ENCODE measurements around the gene WDR7.

The WDR7 gene

GRCh38 chr18:56992777-56993176 is 341.6 kb downstream of the WDR7 start:
- no peak overlapping the region for H3K9ac ChIP-seq (ENCODE audit: low read length)
- no peaks in the 10 kb centered on the region for H3K9me3 ChIP-seq (ENCODE audit: control insufficient read depth, low read length)
- H3K36me3 ChIP-seq (ENCODE audit: control insufficient read depth, insufficient read depth, low read length), result no peaks in the 10 kb centered on the region
- H3K27me3 ChIP-seq (ENCODE audit: control insufficient read depth, insufficient read depth, low read length), result no peaks in the 10 kb centered on the region
- no peak overlapping the region for H3K4me3 ChIP-seq (ENCODE audit: low read length)
- no peaks in the 10 kb centered on the region for H3K4me1 ChIP-seq (ENCODE audit: control insufficient read depth, insufficient read depth, low read length)

- H3K4me1 ChIP-seq (ENCODE audit: control insufficient read depth, insufficient read depth, low read length), result no peaks in the 10 kb centered on the region
- no peaks in the 10 kb centered on the region for H3K9me3 ChIP-seq (ENCODE audit: control insufficient read depth, low read length)
- H3K36me3 ChIP-seq (ENCODE audit: control insufficient read depth, insufficient read depth, low read length), result no peaks in the 10 kb centered on the region
- H3K27me3 ChIP-seq (ENCODE audit: control insufficient read depth, insufficient read depth, low read length), result no peaks in the 10 kb centered on the region
- no peak overlapping the region for H3K9ac ChIP-seq (ENCODE audit: low read length)
- H3K4me3 ChIP-seq (ENCODE audit: low read length), result no peak overlapping the region
These were observed 344.5 kb downstream of the WDR7 start for GRCh38 chr18:56995579-56996188.

GRCh38 chr18:56997200-56997599 is 346.0 kb downstream of the WDR7 start:
- H3K9ac ChIP-seq (ENCODE audit: low read length), result no peak overlapping the region
- H3K36me3 ChIP-seq (ENCODE audit: control insufficient read depth, insufficient read depth, low read length), result no peaks in the 10 kb centered on the region
- H3K4me3 ChIP-seq (ENCODE audit: low read length), result no peak overlapping the region
- no peaks in the 10 kb centered on the region for H3K27me3 ChIP-seq (ENCODE audit: control insufficient read depth, insufficient read depth, low read length)
- H3K4me1 ChIP-seq (ENCODE audit: control insufficient read depth, insufficient read depth, low read length), result no peaks in the 10 kb centered on the region
- no peaks in the 10 kb centered on the region for H3K9me3 ChIP-seq (ENCODE audit: control insufficient read depth, low read length)

GRCh38 chr18:56999823-57000222 is 348.7 kb downstream of the WDR7 start:
- Histone ChIP-seq H3K27me3 (ENCODE audit: control insufficient read depth, insufficient read depth, low read length) (no peaks in the 10 kb centered on the region), H3K9me3 (ENCODE audit: control insufficient read depth, low read length) (no peaks in the 10 kb centered on the region), H3K4me1 (ENCODE audit: control insufficient read depth, insufficient read depth, low read length) (peaks cover 8% of the 10 kb centered on the region), H3K36me3 (ENCODE audit: control insufficient read depth, insufficient read depth, low read length) (no peaks in the 10 kb centered on the region), H3K4me3 (ENCODE audit: low read length) (no peak overlapping the region), H3K9ac (ENCODE audit: low read length) (no peak overlapping the region)

- no peaks in the 10 kb centered on the region for H3K36me3 ChIP-seq (ENCODE audit: control insufficient read depth, insufficient read depth, low read length)
- H3K4me3 ChIP-seq (ENCODE audit: low read length), result no peak overlapping the region
- H3K27me3 ChIP-seq (ENCODE audit: control insufficient read depth, insufficient read depth, low read length), result no peaks in the 10 kb centered on the region
- H3K4me1 ChIP-seq (ENCODE audit: control insufficient read depth, insufficient read depth, low read length), result peaks cover 8% of the 10 kb centered on the region
- no peak overlapping the region for H3K9ac ChIP-seq (ENCODE audit: low read length)
- no peaks in the 10 kb centered on the region for H3K9me3 ChIP-seq (ENCODE audit: control insufficient read depth, low read length)
These were observed 351.5 kb downstream of the WDR7 start for GRCh38 chr18:57002627-57003026.

GRCh38 chr18:57003342-57003741 is 352.2 kb downstream of the WDR7 start:
- H3K36me3 ChIP-seq (ENCODE audit: control insufficient read depth, insufficient read depth, low read length), result no peaks in the 10 kb centered on the region
- no peak overlapping the region for H3K4me3 ChIP-seq (ENCODE audit: low read length)
- H3K4me1 ChIP-seq (ENCODE audit: control insufficient read depth, insufficient read depth, low read length), result peaks cover 8% of the 10 kb centered on the region
- no peaks in the 10 kb centered on the region for H3K27me3 ChIP-seq (ENCODE audit: control insufficient read depth, insufficient read depth, low read length)
- H3K9ac ChIP-seq (ENCODE audit: low read length), result no peak overlapping the region
- H3K9me3 ChIP-seq (ENCODE audit: control insufficient read depth, low read length), result no peaks in the 10 kb centered on the region

DNA sequence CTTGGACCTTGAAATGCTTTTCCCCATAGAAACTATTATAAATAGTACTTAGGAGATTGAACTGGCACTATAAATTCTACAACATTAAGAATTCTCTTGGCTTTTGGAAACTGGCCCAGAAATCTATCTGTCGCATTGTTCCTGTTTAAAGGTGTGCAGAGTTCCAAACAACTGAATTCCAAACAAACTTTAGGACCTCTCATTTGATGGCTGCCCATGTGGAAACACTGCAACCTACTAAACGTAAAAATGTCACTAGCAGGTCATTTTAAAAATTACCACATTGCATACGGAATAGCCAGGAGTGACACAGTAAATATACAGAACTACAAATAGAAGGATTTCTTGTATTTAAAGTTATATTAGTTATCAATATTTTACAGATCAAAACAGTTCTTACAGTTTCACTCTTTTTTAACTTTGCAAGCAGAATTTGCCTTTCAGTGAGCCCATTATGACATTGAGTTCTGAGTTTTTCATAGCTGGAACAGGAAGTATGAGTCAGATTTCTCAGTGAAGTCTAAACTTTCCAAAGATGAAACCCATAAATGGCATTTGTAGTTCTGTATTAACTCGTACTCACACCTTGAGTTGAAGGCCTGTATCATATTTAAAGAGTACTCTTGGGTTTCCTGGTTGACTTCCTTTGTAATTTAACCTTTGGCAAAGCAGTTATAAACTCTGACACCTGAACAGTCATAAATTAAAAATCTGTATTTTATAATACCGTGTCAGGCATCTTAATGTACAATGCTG is 353.4 kb downstream of the WDR7 start:
- Histone ChIP-seq H3K4me1 (ENCODE audit: control insufficient read depth, insufficient read depth, low read length) (peaks cover 8% of the 10 kb centered on the region), H3K27me3 (ENCODE audit: control insufficient read depth, insufficient read depth, low read length) (no peaks in the 10 kb centered on the region), H3K36me3 (ENCODE audit: control insufficient read depth, insufficient read depth, low read length) (no peaks in the 10 kb centered on the region), H3K9me3 (ENCODE audit: control insufficient read depth, low read length) (no peaks in the 10 kb centered on the region), H3K9ac (ENCODE audit: low read length) (no peak overlapping the region), H3K4me3 (ENCODE audit: low read length) (no peak overlapping the region)

GRCh38 chr18:57008001-57008686 is 357.0 kb downstream of the WDR7 start:
- H3K4me1 ChIP-seq (ENCODE audit: control insufficient read depth, insufficient read depth, low read length), result peaks cover 8% of the 10 kb centered on the region
- H3K9me3 ChIP-seq (ENCODE audit: control insufficient read depth, low read length), result no peaks in the 10 kb centered on the region
- no peak overlapping the region for H3K4me3 ChIP-seq (ENCODE audit: low read length)
- no peaks in the 10 kb centered on the region for H3K27me3 ChIP-seq (ENCODE audit: control insufficient read depth, insufficient read depth, low read length)
- no peaks in the 10 kb centered on the region for H3K36me3 ChIP-seq (ENCODE audit: control insufficient read depth, insufficient read depth, low read length)
- no peak overlapping the region for H3K9ac ChIP-seq (ENCODE audit: low read length)

GRCh38 chr18:57009844-57010243 is 358.7 kb downstream of the WDR7 start:
- Histone ChIP-seq H3K4me1 (ENCODE audit: control insufficient read depth, insufficient read depth, low read length) (no peaks in the 10 kb centered on the region), H3K9me3 (ENCODE audit: control insufficient read depth, low read length) (no peaks in the 10 kb centered on the region), H3K27me3 (ENCODE audit: control insufficient read depth, insufficient read depth, low read length) (no peaks in the 10 kb centered on the region), H3K36me3 (ENCODE audit: control insufficient read depth, insufficient read depth, low read length) (no peaks in the 10 kb centered on the region), H3K9ac (ENCODE audit: low read length) (no peak overlapping the region), H3K4me3 (ENCODE audit: low read length) (no peak overlapping the region)

DNA sequence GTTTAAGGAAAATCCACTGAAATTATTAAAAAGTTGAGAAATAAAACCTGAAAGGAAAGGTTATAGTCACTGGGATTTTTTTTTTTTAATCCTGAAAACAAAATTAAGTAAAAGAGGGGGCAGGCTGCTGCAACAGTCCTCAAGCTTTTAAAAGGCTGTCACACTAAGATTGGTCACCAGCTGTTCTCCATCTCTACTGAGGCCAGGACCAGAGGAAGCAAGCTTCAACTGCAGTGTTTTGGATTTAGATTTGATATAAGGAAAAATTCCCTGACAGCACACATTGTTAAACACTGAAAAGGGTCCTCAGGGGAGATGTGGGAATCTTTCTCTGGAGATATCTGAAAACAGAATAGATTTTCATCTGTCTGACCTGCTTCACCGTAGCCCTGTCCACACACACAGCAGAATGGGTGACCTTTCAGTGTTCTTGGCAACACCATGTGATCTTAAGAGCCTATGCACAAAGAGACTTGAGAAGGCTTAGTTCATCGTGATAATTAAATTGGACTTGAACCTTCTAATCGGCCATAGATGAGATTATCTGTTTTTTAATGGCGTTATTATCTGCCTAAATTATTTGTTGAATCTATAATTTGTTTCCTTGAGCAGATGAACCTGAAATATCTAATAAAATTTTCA is 363.7 kb downstream of the WDR7 start:
- no peaks in the 10 kb centered on the region for H3K27me3 ChIP-seq (ENCODE audit: control insufficient read depth, insufficient read depth, low read length)
- H3K9me3 ChIP-seq (ENCODE audit: control insufficient read depth, low read length), result no peaks in the 10 kb centered on the region
- no peak overlapping the region for H3K9ac ChIP-seq (ENCODE audit: low read length)
- no peak overlapping the region for H3K4me3 ChIP-seq (ENCODE audit: low read length)
- H3K4me1 ChIP-seq (ENCODE audit: control insufficient read depth, insufficient read depth, low read length), result no peaks in the 10 kb centered on the region
- H3K36me3 ChIP-seq (ENCODE audit: control insufficient read depth, insufficient read depth, low read length), result no peaks in the 10 kb centered on the region

GRCh38 chr18:57015451-57015850 is 364.3 kb downstream of the WDR7 start:
- Histone ChIP-seq H3K27me3 (ENCODE audit: control insufficient read depth, insufficient read depth, low read length) (no peaks in the 10 kb centered on the region), H3K9ac (ENCODE audit: low read length) (no peak overlapping the region), H3K4me1 (ENCODE audit: control insufficient read depth, insufficient read depth, low read length) (no peaks in the 10 kb centered on the region), H3K9me3 (ENCODE audit: control insufficient read depth, low read length) (no peaks in the 10 kb centered on the region), H3K36me3 (ENCODE audit: control insufficient read depth, insufficient read depth, low read length) (no peaks in the 10 kb centered on the region), H3K4me3 (ENCODE audit: low read length) (no peak overlapping the region)

GRCh38 chr18:57018845-57019244 is 367.7 kb downstream of the WDR7 start:
- Histone ChIP-seq H3K4me1 (ENCODE audit: control insufficient read depth, insufficient read depth, low read length) (no peaks in the 10 kb centered on the region), H3K36me3 (ENCODE audit: control insufficient read depth, insufficient read depth, low read length) (no peaks in the 10 kb centered on the region), H3K4me3 (ENCODE audit: low read length) (no peak overlapping the region), H3K9me3 (ENCODE audit: control insufficient read depth, low read length) (no peaks in the 10 kb centered on the region), H3K9ac (ENCODE audit: low read length) (no peak overlapping the region), H3K27me3 (ENCODE audit: control insufficient read depth, insufficient read depth, low read length) (no peaks in the 10 kb centered on the region)
